Cardiac fibroblast (primary cell): Measurements from ENCODE around the gene ADGRG6.
A peak's percentile ranks its signal among the peaks of the same experiment; 100 is the strongest.

Experiments
- DNase-seq, 2 donors: peaks; one replicate each; pipeline versions ENCODE4 v3.0.0 to v3.0.0-alpha.2; 2010; ENCODE audit warnings: low read depth in 2 of 2
- H3K4me3 ChIP-seq, 2 donors: replicated peaks in 1 of 2; 1 replicate in 1 of 2; 2 replicates in 1 of 2; pipeline ENCODE4 v1.5.1; 2011; ENCODE audit warnings: low read depth in 2 of 2, low read length in 2 of 2, mild to moderate bottlenecking in 2 of 2, moderate library complexity in 1 of 2
- CTCF ChIP-seq: IDR thresholded peaks from one replicate; pipeline ENCODE4 v1.5.1; 2011; ENCODE audit warnings: low read depth, mild to moderate bottlenecking, low read length, inconsistent platforms

Gene ADGRG6

GRCh38 chr6:142372348-142372747 lies 70.5 kb downstream of the ADGRG6 start:
- peak; percentile 23 to 55 for DNase-seq
- TF ChIP-seq CTCF: no peak
- no peak overlapping the region for H3K4me3 ChIP-seq

- no peak for TF ChIP-seq CTCF
- DNase-seq: peak in 1 of 2 donors; percentile 33
- no peak overlapping the region for H3K4me3 ChIP-seq
Observed at GRCh38 chr6:142373268-142374090, 71.7 kb downstream of the ADGRG6 start.

GRCh38 chr6:142374091-142374770 lies 72.4 kb downstream of the ADGRG6 start:
- TF ChIP-seq CTCF: no peak
- no peak for DNase-seq

GRCh38 chr6:142374965-142375733 lies 73.3 kb downstream of the ADGRG6 start:
- H3K4me3 ChIP-seq: no peak overlapping the region
- DNase-seq: peak; percentile 75 to 85
- TF ChIP-seq CTCF: no peak

More at GRCh38 chr6:142374091-142374770, 72.4 kb downstream of the ADGRG6 start:
- no peak overlapping the region for H3K4me3 ChIP-seq

- no peak for TF ChIP-seq CTCF
- no peak for DNase-seq
- H3K4me3 ChIP-seq: no peak overlapping the region
Observed at GRCh38 chr6:142376115-142376514, 74.3 kb downstream of the ADGRG6 start.

- peak in 1 of 2 donors; percentile 59 for DNase-seq
- H3K4me3 ChIP-seq: no peak overlapping the region
- no peak for TF ChIP-seq CTCF
Observed at GRCh38 chr6:142376800-142377496, 75.1 kb downstream of the ADGRG6 start.
